ENCODE results near the gene MADD.

DNA sequence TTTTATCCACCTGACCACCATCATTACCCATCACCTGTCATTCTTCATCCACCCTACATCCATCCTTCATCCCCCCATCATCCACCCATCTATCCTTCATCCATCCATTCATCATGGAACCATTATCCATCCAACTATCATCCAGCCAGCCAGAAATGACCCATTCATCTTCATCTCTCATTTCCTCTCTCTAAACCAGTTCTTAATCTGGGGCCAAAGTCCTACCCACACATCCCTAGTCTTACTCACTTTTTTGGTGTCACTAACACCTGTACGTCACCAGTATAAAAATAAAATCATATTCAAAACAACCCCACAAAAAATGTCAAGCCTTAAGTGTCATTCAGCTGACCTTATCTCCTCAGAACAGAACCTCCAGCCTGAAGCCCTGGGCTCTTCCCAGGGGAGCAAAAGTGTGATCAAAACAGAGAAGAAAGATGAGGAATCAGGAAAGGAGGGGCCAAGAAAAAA lies 96.1 kb downstream of the MADD start:
- TF ChIP-seq, protein P1, sequence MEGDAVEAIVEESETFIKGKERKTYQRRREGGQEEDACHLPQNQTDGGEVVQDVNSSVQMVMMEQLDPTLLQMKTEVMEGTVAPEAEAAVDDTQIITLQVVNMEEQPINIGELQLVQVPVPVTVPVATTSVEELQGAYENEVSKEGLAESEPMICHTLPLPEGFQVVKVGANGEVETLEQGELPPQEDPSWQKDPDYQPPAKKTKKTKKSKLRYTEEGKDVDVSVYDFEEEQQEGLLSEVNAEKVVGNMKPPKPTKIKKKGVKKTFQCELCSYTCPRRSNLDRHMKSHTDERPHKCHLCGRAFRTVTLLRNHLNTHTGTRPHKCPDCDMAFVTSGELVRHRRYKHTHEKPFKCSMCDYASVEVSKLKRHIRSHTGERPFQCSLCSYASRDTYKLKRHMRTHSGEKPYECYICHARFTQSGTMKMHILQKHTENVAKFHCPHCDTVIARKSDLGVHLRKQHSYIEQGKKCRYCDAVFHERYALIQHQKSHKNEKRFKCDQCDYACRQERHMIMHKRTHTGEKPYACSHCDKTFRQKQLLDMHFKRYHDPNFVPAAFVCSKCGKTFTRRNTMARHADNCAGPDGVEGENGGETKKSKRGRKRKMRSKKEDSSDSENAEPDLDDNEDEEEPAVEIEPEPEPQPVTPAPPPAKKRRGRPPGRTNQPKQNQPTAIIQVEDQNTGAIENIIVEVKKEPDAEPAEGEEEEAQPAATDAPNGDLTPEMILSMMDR (conservative IDR thresholded peaks at IDR 0.05; ENCODE audit: low read depth in 2 of 2), result no peak
- TF ChIP-seq EZH2 (IDR thresholded peaks at IDR 0.05; ENCODE audit: low read depth, unreplicated experiment), result no peak
- TF ChIP-seq, protein P2, sequence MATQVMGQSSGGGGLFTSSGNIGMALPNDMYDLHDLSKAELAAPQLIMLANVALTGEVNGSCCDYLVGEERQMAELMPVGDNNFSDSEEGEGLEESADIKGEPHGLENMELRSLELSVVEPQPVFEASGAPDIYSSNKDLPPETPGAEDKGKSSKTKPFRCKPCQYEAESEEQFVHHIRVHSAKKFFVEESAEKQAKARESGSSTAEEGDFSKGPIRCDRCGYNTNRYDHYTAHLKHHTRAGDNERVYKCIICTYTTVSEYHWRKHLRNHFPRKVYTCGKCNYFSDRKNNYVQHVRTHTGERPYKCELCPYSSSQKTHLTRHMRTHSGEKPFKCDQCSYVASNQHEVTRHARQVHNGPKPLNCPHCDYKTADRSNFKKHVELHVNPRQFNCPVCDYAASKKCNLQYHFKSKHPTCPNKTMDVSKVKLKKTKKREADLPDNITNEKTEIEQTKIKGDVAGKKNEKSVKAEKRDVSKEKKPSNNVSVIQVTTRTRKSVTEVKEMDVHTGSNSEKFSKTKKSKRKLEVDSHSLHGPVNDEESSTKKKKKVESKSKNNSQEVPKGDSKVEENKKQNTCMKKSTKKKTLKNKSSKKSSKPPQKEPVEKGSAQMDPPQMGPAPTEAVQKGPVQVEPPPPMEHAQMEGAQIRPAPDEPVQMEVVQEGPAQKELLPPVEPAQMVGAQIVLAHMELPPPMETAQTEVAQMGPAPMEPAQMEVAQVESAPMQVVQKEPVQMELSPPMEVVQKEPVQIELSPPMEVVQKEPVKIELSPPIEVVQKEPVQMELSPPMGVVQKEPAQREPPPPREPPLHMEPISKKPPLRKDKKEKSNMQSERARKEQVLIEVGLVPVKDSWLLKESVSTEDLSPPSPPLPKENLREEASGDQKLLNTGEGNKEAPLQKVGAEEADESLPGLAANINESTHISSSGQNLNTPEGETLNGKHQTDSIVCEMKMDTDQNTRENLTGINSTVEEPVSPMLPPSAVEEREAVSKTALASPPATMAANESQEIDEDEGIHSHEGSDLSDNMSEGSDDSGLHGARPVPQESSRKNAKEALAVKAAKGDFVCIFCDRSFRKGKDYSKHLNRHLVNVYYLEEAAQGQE (IDR thresholded peaks at IDR 0.05; ENCODE audit: unreplicated experiment), result no peak

All from GM23338 (cell line).